Activated B cell treated with CpG ODN at 0.5 μM for 24 hours (primary cell): ENCODE measurements around the gene HABP4. TPM values are rescaled to one million over a fixed set of nuclear protein-coding genes. Genes with fewer than 3 reads are reported as not detected.
A peak's percentile ranks its signal among the peaks of the same experiment; 100 is the strongest.

ENCODE experiments used
- ATAC-seq: fragments of 200-7000 bp; cut with Tn5 transposase; one replicate; pipeline ENCODE4 v1.10.0; 2021; ENCODE audit warnings: low read depth, mild to moderate bottlenecking, moderate library complexity
- CTCF ChIA-PET: fragments of 350-600 bp; sonication (Branson Sonifier 250); formaldehyde crosslinking; loops from one replicate; lab custom pipeline; 2021; ENCODE audit warnings: antibody characterized with exemption; lab: Charles Lee
- POLR2A ChIA-PET: fragments of 350-600 bp; sonication (Branson Sonifier 250); formaldehyde crosslinking; loops from one replicate; lab custom pipeline; 2021; ENCODE audit warnings: antibody characterized with exemption; lab: Charles Lee
- DNase-seq: peaks from one replicate; pipeline ENCODE4 v3.0.0; 2022
- H3K27ac Mint-ChIP-seq: one replicate; pipeline ENCODE4 v1.8.0; 2020; ENCODE audit warnings: mixed read lengths
- H3K27me3 Mint-ChIP-seq: one replicate; pipeline ENCODE4 v1.8.0; 2021; ENCODE audit warnings: mixed read lengths
- H3K36me3 Mint-ChIP-seq: one replicate; pipeline ENCODE4 v1.8.0; 2021; ENCODE audit warnings: low read depth, mixed read lengths
- H3K4me1 Mint-ChIP-seq: one replicate; pipeline ENCODE4 v1.8.0; 2021; ENCODE audit warnings: mixed read lengths
- H3K4me3 Mint-ChIP-seq: one replicate; pipeline ENCODE4 v1.8.0; 2020; ENCODE audit warnings: mild to moderate bottlenecking, mixed read lengths
- H3K9me3 Mint-ChIP-seq: one replicate; pipeline ENCODE4 v1.8.0; 2020; ENCODE audit warnings: mixed read lengths
- intact Hi-C: fragments of 100-400 bp; cut with micrococcal nuclease; formaldehyde crosslinking; loops from one replicate; pipeline ENCODE4 v1.15.1; 2024
- total RNA-seq: library from RNA; stranded (reverse); gene quantifications from 2 replicates; pipeline ENCODE4 v1.2.3, GENCODE V29; 2022
- TF ChIP-seq, protein P1 (sequence below): fragments of 200-600 bp; IDR thresholded peaks from one replicate; pipeline ENCODE4 v1.8.0; 2022; ENCODE audit warnings: antibody characterized with exemption, mild to moderate bottlenecking

HABP4 gene
- total RNA-seq, 1 donor from 2014 or later: 8.1 TPM

DNA sequence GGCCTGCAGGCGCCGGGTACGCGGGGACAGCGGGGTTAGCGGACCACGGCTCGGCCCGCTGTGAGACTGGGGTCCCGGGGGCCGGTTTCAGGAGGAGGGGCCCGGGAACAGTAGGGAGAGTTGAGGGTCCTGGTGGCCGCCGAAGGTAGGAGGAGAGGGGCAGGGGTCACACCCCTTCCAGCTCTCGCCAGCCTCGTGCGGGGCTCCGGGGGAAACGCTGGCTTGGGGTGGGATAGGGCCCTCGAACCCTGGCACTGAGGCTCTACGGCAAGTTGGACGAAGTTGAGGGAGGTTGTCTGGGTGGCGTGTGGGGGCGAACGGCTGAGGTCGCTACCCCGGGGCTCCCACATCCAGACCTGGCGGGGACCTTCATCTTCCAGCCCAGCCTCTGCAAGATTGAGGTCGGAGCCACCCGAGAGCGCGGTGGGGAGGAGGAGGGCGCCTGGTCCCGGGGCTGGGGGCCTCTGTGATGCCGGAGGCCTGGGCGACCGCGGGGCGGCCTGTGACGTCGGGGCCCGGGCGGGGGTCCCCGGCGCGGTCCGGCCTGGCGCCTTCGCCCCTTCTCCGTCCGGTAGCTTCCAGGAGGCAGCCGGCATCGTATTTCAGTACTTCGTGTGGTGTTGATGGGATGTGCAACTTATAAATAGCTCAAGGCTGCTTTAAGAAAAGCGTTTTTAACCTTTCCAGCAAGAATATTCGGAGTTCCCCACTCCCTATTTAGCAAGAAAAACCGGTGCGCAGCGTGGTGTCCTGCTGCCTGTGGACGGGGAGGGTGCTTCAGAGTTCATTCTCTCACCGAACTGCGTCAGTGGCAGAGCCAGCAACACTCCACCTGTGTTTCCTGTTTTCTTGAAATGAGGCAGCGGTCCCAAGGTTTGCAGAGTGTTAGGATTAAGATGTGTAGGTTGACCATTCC, 902 bp downstream of the HABP4 start:
- ATAC-seq (no peak), DNase-seq (peak; percentile 31)
- intact Hi-C loops: loop anchor here (1.0 to 10.0 kb wide), 5 partner anchors 28 to 404 kb away; partner anchors contain the start of genes ZNF367 and ZNF782
- peak overlapping the region; percentile 71 for H3K27ac Mint-ChIP-seq
- TF ChIP-seq, protein P1, sequence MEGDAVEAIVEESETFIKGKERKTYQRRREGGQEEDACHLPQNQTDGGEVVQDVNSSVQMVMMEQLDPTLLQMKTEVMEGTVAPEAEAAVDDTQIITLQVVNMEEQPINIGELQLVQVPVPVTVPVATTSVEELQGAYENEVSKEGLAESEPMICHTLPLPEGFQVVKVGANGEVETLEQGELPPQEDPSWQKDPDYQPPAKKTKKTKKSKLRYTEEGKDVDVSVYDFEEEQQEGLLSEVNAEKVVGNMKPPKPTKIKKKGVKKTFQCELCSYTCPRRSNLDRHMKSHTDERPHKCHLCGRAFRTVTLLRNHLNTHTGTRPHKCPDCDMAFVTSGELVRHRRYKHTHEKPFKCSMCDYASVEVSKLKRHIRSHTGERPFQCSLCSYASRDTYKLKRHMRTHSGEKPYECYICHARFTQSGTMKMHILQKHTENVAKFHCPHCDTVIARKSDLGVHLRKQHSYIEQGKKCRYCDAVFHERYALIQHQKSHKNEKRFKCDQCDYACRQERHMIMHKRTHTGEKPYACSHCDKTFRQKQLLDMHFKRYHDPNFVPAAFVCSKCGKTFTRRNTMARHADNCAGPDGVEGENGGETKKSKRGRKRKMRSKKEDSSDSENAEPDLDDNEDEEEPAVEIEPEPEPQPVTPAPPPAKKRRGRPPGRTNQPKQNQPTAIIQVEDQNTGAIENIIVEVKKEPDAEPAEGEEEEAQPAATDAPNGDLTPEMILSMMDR: no peak
- POLR2A ChIA-PET: interaction anchor here (1.1 to 2.0 kb wide), 6 partner anchors 8 to 116 kb away, joined by 3 to 14 read pairs (median 4); no protein-coding TSS in a partner anchor
- peaks cover 3% of the 10 kb centered on the region for H3K27me3 Mint-ChIP-seq
- CTCF ChIA-PET: interaction anchor here (1.4 to 1.6 kb wide), 2 partner anchors 9 to 123 kb away, joined by 4 to 5 read pairs; no protein-coding TSS in a partner anchor
- H3K9me3 Mint-ChIP-seq: no peaks in the 10 kb centered on the region
- H3K36me3 Mint-ChIP-seq: no peaks in the 10 kb centered on the region
- peaks cover 11% of the 10 kb centered on the region for H3K4me1 Mint-ChIP-seq
- peak overlapping the region; percentile 87 for H3K4me3 Mint-ChIP-seq

DNA sequence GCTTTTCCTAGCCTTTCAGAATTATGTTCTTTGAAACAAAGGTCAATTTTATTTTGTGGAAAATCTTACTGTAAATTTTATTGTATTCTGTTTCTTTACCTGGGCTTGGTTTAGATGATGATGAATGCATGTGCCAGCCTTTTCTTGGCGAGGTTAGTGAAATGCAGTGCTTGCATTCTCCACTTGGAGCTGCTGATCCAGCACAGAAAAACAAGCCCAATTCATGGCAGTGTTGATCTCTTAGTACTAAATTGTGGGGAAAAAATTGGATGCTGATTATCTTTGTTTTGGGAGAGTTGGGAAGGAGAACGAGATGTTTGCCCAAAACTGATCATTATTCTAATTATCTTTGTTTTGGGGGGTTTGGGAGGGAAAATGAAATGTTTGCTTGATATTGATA, 3.7 kb downstream of the HABP4 start:
- Mint-ChIP-seq H3K9me3 (no peaks in the 10 kb centered on the region), H3K36me3 (peaks cover 3% of the 10 kb centered on the region), H3K27me3 (peaks cover 3% of the 10 kb centered on the region), H3K27ac (no peak overlapping the region), H3K4me1 (peaks cover 11% of the 10 kb centered on the region), H3K4me3 (no peak overlapping the region)
- intact Hi-C loops: loop anchor here (10.0 kb wide), 1 partner anchor 401 kb away; the partner anchor contains the start of gene ZNF782
- ATAC-seq: no peak
- CTCF ChIA-PET: no interaction called here
- TF ChIP-seq, protein P1: no peak
- POLR2A ChIA-PET: interaction anchor here (0.7 to 1.0 kb wide), 2 partner anchors 40 to 113 kb away, joined by 3 to 10 read pairs; no protein-coding TSS in a partner anchor
- no peak for DNase-seq

DNA sequence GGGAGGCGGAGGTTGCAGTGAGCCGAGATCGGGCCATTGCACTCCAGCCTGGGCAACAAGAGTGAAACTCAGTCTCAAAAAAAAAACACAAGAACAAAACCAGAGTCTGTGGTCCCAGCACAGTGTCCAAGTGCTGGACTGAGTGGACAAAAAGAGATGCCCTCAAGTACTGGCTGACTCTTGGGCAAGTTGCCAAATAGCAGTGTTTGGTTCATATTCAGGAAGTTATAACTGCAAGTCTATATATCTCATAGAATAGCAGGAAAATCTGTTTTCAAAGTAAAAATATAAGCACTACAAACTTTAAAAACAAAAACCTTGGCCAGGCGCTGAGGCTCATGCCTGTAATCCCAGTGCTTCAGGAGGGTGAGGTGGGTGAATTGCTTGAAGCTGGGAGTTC, 7.3 kb downstream of the HABP4 start:
- CTCF ChIA-PET: no interaction called here
- H3K36me3 Mint-ChIP-seq: peaks cover 17% of the 10 kb centered on the region
- DNase-seq: no peak
- POLR2A ChIA-PET: no interaction called here
- TF ChIP-seq, protein P1: no peak
- no peak overlapping the region for H3K4me3 Mint-ChIP-seq
- H3K27ac Mint-ChIP-seq: no peak overlapping the region
- ATAC-seq: no peak
- no peaks in the 10 kb centered on the region for H3K27me3 Mint-ChIP-seq
- no peaks in the 10 kb centered on the region for H3K4me1 Mint-ChIP-seq
- intact Hi-C loops: loop anchor here (10.0 kb wide), 1 partner anchor 398 kb away; the partner anchor contains the start of gene ZNF782
- no peaks in the 10 kb centered on the region for H3K9me3 Mint-ChIP-seq

DNA sequence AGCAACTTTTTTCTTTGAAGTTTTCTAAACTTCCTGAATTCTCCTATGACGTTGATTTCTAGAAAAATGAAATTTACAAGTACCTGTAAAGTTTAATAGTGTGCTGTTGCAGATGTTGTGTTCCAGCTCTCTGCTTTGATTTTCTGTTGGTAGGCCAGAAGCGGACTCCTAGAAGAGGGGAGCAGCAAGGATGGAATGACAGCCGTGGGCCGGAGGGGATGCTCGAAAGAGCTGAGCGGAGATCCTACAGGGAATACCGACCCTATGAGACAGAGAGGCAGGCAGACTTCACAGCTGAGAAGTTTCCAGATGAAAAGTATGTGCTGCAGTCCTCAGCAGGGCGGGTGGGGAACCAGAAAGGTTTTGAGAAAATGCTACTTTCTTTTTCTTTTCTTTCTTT, 8.3 kb downstream of the HABP4 start:
- no peaks in the 10 kb centered on the region for H3K4me1 Mint-ChIP-seq
- H3K27me3 Mint-ChIP-seq: no peaks in the 10 kb centered on the region
- no peak overlapping the region for H3K4me3 Mint-ChIP-seq
- no peak for DNase-seq
- no peak for ATAC-seq
- ChIA-PET CTCF (no interaction called here), POLR2A (no interaction called here)
- TF ChIP-seq, protein P1: no peak
- H3K36me3 Mint-ChIP-seq: peaks cover 17% of the 10 kb centered on the region
- intact Hi-C loops: loop anchor here (10.0 kb wide), 1 partner anchor 397 kb away; the partner anchor contains the start of gene ZNF782
- no peaks in the 10 kb centered on the region for H3K9me3 Mint-ChIP-seq
- no peak overlapping the region for H3K27ac Mint-ChIP-seq
